ENCODE results near the gene SCN1B. TPM values are rescaled to one million over a fixed set of nuclear protein-coding genes. Genes with fewer than 3 reads are reported as not detected.
"Not testable (repeated sequence)": the region's sequence is repeated elsewhere in the genome, so short reads cannot be mapped to it uniquely, and the experiment has no call there.

The SCN1B gene
- total and polyA plus RNA-seq, 3 donors from 2014 or later: 3.5 to 7.5 (median 6.6) TPM

DNA sequence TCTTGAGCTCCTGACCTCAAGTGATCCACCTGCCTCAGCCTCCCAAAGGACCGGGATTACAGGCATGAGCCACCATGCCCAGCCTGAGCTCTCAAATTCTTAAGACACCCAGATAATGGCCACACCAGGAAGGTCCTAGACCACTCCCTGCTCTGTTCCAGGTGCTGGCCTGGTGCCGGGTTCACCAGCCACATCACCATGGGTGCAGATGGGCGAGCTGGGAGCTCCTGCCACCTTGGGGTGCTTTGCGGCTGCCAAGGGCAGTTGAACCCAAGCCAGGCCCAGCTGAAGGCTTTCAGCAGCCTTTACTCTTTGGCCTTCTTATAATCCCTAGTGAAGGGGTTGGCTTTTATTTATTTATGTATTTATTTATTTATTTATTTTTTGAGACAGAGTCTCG, 16.2 kb downstream of the SCN1B start:
- WGBS, 2 donors: 94 to 96% methylated on average over 5 of the region's 5 CpGs
- intact Hi-C loops (cut with DNase I; ENCODE audit: low total_unique reads): no loop called here
- Histone ChIP-seq H3K9me3 (no peaks in the 10 kb centered on the region), H3K4me3 (no peak overlapping the region), H3K27ac (no peak overlapping the region), H3K36me3 (ENCODE audit: low read depth, missing control alignments) (no peaks in the 10 kb centered on the region), H3K4me1 (peaks cover 8% of the 10 kb centered on the region), H3K27me3 (no peaks in the 10 kb centered on the region)
- no peak for TF ChIP-seq POLR2A (IDR thresholded peaks at IDR 0.05)
- TF ChIP-seq, protein P1, sequence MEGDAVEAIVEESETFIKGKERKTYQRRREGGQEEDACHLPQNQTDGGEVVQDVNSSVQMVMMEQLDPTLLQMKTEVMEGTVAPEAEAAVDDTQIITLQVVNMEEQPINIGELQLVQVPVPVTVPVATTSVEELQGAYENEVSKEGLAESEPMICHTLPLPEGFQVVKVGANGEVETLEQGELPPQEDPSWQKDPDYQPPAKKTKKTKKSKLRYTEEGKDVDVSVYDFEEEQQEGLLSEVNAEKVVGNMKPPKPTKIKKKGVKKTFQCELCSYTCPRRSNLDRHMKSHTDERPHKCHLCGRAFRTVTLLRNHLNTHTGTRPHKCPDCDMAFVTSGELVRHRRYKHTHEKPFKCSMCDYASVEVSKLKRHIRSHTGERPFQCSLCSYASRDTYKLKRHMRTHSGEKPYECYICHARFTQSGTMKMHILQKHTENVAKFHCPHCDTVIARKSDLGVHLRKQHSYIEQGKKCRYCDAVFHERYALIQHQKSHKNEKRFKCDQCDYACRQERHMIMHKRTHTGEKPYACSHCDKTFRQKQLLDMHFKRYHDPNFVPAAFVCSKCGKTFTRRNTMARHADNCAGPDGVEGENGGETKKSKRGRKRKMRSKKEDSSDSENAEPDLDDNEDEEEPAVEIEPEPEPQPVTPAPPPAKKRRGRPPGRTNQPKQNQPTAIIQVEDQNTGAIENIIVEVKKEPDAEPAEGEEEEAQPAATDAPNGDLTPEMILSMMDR (IDR thresholded peaks at IDR 0.05): no peak
- DNase-seq: no peak

DNA sequence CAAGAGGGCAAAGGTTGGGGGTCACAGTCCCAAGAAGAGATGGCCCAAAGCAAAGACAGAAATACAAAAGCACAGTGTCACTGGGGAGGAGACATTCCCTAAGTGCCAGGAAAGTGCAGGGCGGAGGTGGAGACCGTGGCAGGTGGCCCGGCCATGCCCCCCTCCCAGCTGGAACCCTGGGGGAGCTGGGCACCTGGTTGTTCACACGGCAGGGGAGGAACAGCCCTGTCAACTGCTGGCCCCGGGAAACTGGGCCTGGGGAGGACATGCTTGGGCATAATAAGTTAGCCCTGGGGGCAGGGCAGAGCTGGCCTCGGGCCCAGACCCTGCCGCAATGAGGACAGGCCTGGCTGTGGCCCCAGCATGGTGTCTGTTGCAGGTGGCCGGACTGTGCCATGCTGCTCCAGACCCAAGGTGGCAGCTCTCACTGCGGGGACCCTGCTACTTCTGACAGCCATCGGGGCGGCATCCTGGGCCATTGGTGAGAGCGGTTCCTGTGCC, 18.7 kb downstream of the SCN1B start:
- Histone ChIP-seq H3K9me3 (no peaks in the 10 kb centered on the region), H3K27ac (no peak overlapping the region), H3K36me3 (ENCODE audit: low read depth, missing control alignments) (no peaks in the 10 kb centered on the region), H3K27me3 (no peaks in the 10 kb centered on the region), H3K4me1 (no peaks in the 10 kb centered on the region), H3K4me3 (no peak overlapping the region)
- 61 to 85% methylated on average over 5 to 12 of the region's 12 CpGs for WGBS, 2 donors
- intact Hi-C loops (cut with DNase I; ENCODE audit: low total_unique reads): no loop called here
- no peak for DNase-seq
- no peak for TF ChIP-seq POLR2A (IDR thresholded peaks at IDR 0.05)
- TF ChIP-seq, protein P1 (IDR thresholded peaks at IDR 0.05): no peak

DNA sequence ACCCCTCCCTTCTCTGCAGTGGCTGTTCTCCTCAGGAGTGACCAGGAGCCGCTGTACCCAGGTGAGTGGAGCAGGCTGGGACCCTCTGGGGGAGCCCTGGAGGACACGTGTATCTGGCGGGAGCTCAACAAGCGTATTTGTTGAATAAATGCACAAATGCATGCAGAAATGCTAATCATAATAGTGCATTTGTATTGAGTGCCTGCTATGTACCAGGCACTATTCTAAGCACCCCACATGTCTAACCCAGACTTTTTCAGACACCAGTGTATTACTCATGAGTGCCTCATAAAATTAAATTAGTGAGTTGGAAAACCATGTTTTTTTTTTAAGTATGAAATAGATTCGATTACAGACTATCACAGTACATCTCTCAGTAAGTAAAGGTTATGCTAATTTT, 19.2 kb downstream of the SCN1B start:
- 82 to 91% methylated on average over 4 to 5 of the region's 5 CpGs for WGBS, 2 donors
- intact Hi-C loops (cut with DNase I; ENCODE audit: low total_unique reads): no loop called here
- Histone ChIP-seq H3K4me1 (no peaks in the 10 kb centered on the region), H3K36me3 (ENCODE audit: low read depth, missing control alignments) (no peaks in the 10 kb centered on the region), H3K27ac (no peak overlapping the region), H3K4me3 (no peak overlapping the region), H3K9me3 (no peaks in the 10 kb centered on the region), H3K27me3 (no peaks in the 10 kb centered on the region)
- no peak for DNase-seq
- no peak for TF ChIP-seq POLR2A (IDR thresholded peaks at IDR 0.05)
- TF ChIP-seq, protein P1 (IDR thresholded peaks at IDR 0.05): no peak

DNA sequence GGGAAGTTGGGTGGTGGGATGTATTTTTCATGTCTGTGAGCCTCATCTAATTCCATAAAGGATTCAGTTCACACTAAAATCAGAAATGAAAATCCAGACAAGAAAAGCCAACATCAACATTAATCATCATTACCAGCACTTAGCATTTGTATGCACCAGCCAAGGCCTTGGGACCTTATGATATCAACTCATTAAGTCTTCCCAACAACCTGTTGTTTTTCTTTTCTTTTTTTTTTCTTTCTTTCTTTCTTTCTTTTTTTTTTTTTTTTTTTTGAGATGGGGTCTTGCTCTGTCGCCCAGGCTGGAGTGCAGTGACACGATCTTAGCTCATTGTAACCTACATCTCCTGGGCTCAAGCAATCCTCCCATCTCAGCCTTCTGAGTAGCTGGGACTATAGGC, 20.4 kb downstream of the SCN1B start:
- WGBS, 2 donors: 87 to 95% methylated on average over 2 of the region's 2 CpGs
- intact Hi-C loops (cut with DNase I; ENCODE audit: low total_unique reads); H3K27me3 ChIP-seq; H3K36me3 ChIP-seq (ENCODE audit: low read depth, missing control alignments); DNase-seq; H3K4me1 ChIP-seq; H3K27ac ChIP-seq; H3K4me3 ChIP-seq; H3K9me3 ChIP-seq: not testable (repeated sequence)

DNA sequence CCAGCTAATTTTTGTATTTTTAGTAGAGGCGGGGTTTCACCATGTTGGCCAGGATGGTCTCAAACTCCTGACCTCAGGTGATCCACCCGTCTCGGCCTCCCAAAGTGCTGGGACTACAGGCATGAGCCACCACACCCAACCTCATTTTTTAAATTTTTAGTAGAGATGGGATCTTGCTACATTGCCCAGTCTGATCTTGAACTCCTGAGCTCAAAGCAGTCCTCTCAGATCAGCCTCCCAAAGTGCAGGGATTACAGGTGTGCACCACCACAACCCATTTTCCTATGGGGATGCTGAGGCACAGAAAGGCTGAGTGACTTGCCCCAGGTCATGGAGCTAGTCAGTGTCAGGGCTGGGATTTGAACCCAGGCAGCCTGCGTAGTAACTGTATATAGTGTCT, 21.0 kb downstream of the SCN1B start:
- H3K27me3 ChIP-seq; DNase-seq; H3K9me3 ChIP-seq; intact Hi-C loops (cut with DNase I; ENCODE audit: low total_unique reads); H3K27ac ChIP-seq; H3K4me3 ChIP-seq; H3K36me3 ChIP-seq (ENCODE audit: low read depth, missing control alignments); H3K4me1 ChIP-seq: not testable (repeated sequence)
- 99 to 100% methylated on average over 4 of the region's 4 CpGs for WGBS, 2 donors

DNA sequence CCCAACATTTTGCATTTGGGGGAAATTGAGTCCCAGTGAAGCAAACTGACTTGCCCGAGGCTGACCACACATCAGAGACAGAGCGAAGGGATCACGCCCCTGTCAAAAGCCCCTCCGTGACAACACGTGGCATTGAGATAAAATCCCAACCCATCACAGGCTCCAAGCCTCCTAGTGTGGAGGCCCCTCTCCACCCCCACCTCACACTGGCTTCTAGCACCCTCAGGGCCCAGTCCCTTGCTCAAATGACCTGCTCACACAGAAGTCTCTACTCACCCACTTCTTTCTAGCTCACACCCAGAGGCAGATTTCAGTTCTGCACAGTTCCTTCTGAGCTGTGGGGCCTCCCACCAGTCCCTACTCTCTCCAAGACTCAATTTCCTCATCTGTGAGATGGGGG, 21.5 kb downstream of the SCN1B start:
- WGBS, 2 donors: 89 to 90% methylated on average over 5 of the region's 5 CpGs

More for the DNA sequence above, 21.5 kb downstream of the SCN1B start:
- no peaks in the 10 kb centered on the region for H3K36me3 ChIP-seq (ENCODE audit: low read depth, missing control alignments)
- no peak overlapping the region for H3K4me3 ChIP-seq
- H3K9me3 ChIP-seq: no peaks in the 10 kb centered on the region
- intact Hi-C loops (cut with DNase I; ENCODE audit: low total_unique reads): no loop called here
- H3K27me3 ChIP-seq: no peaks in the 10 kb centered on the region
- H3K4me1 ChIP-seq: no peaks in the 10 kb centered on the region
- H3K27ac ChIP-seq: no peak overlapping the region
- TF ChIP-seq, protein P1 (IDR thresholded peaks at IDR 0.05): no peak
- no peak for TF ChIP-seq POLR2A (IDR thresholded peaks at IDR 0.05)
- no peak for DNase-seq
